SK-N-SH treated with all-trans-retinoic acid at 6 μM for 48 hours (cell line): ENCODE results near the gene MRRF.

Source experiments
- ATAC-seq: fragments of 200-7000 bp; cut with Tn5 transposase; 3 replicates; pipeline ENCODE4 v1.9.1; 2020; ENCODE audit warnings: mild to moderate bottlenecking, moderate library complexity
- BACH2 ChIP-seq: fragments of 250-450 bp; sonication (Bioruptor Pico); IDR thresholded peaks from 2 replicates; pipeline ENCODE4 v1.9.0; 2021; ENCODE audit warnings: mild to moderate bottlenecking, borderline replicate concordance
- CSDC2 ChIP-seq: fragments of 250-450 bp; sonication (Bioruptor Pico); IDR thresholded peaks from 2 replicates; pipeline ENCODE4 v1.5.0; 2020; ENCODE audit warnings: mild to moderate bottlenecking, moderate library complexity
- CSRNP3 ChIP-seq: fragments of 250-450 bp; sonication (Bioruptor Pico); IDR thresholded peaks from 2 replicates; pipeline ENCODE4 v1.5.1; 2021; ENCODE audit warnings: mild to moderate bottlenecking, moderate library complexity
- ESRRG ChIP-seq: fragments of 250-450 bp; sonication (Bioruptor Pico); IDR thresholded peaks from 2 replicates; pipeline ENCODE4 v1.6.1; 2021; ENCODE audit warnings: mild to moderate bottlenecking
- GLIS3 ChIP-seq: fragments of 250-450 bp; sonication (Bioruptor Pico); IDR thresholded peaks from 2 replicates; pipeline ENCODE4 v1.5.0; 2020; ENCODE audit warnings: mild to moderate bottlenecking, moderate library complexity
- ISL1 ChIP-seq: fragments of 250-450 bp; sonication (Bioruptor Pico); IDR thresholded peaks from 2 replicates; pipeline ENCODE4 v2.1.2; 2022; ENCODE audit warnings: mild to moderate bottlenecking, moderate library complexity
- OSR1 ChIP-seq: fragments of 250-450 bp; sonication (Bioruptor Pico); IDR thresholded peaks from 2 replicates; pipeline ENCODE4 v1.8.0; 2022; ENCODE audit warnings: moderate library complexity, mild to moderate bottlenecking, inconsistent platforms
- PPARA ChIP-seq: fragments of 250-450 bp; sonication (Bioruptor Pico); IDR thresholded peaks from 2 replicates; pipeline ENCODE4 v1.5.0; 2020; ENCODE audit warnings: mild to moderate bottlenecking, borderline replicate concordance
- RARB ChIP-seq: fragments of 250-450 bp; sonication (Bioruptor Pico); IDR thresholded peaks from 2 replicates; pipeline ENCODE4 v1.8.0; 2021; ENCODE audit warnings: mild to moderate bottlenecking, moderate library complexity
- SNAI2 ChIP-seq: fragments of 250-450 bp; sonication (Bioruptor Pico); IDR thresholded peaks from 2 replicates; pipeline ENCODE4 v1.5.0; 2020; ENCODE audit warnings: mild to moderate bottlenecking, moderate library complexity
- TOX ChIP-seq: fragments of 250-450 bp; sonication (Bioruptor Pico); IDR thresholded peaks from 2 replicates; pipeline ENCODE4 v1.8.0; 2021; ENCODE audit warnings: mild to moderate bottlenecking, moderate library complexity, borderline replicate concordance
- TSHZ2 ChIP-seq: fragments of 250-450 bp; sonication (Bioruptor Pico); IDR thresholded peaks from 2 replicates; pipeline ENCODE4 v1.5.0; 2020; ENCODE audit warnings: mild to moderate bottlenecking, moderate library complexity
- ZC3H10 ChIP-seq: fragments of 250-450 bp; sonication (Bioruptor Pico); IDR thresholded peaks from 2 replicates; pipeline ENCODE4 v1.5.1; 2021; ENCODE audit warnings: mild to moderate bottlenecking, moderate library complexity
- ZFP3 ChIP-seq: fragments of 250-450 bp; sonication (Bioruptor Pico); IDR thresholded peaks from 2 replicates; pipeline ENCODE4 v1.5.0; 2020; ENCODE audit warnings: mild to moderate bottlenecking, moderate library complexity
- ZFP30 ChIP-seq: fragments of 450-650 bp; formaldehyde crosslinking; IDR thresholded peaks from 2 replicates; pipeline ENCODE4 v1.5.0; 2022; ENCODE audit warnings: mild to moderate bottlenecking, moderate library complexity
- ZNF565 ChIP-seq: fragments of 450-650 bp; formaldehyde crosslinking; conservative IDR thresholded peaks from 2 replicates; pipeline ENCODE4 v1.5.0; 2020; ENCODE audit warnings: low read depth, mild to moderate bottlenecking, moderate library complexity
- ZNF70 ChIP-seq: fragments of 450-650 bp; formaldehyde crosslinking; IDR thresholded peaks from 2 replicates; pipeline ENCODE4 v1.5.0; 2020; ENCODE audit warnings: mild to moderate bottlenecking, moderate library complexity
- ZNF8 ChIP-seq: fragments of 450-650 bp; formaldehyde crosslinking; IDR thresholded peaks from 2 replicates; pipeline ENCODE4 v1.5.0; 2020; ENCODE audit warnings: mild to moderate bottlenecking, moderate library complexity
- TF ChIP-seq, protein P1 (sequence below): fragments of 250-450 bp; sonication (Bioruptor Pico); IDR thresholded peaks from 2 replicates; pipeline ENCODE4 v1.5.1; 2020; ENCODE audit warnings: low read depth, mild to moderate bottlenecking, moderate library complexity
- TF ChIP-seq, protein P2 (sequence below): fragments of 250-450 bp; sonication (Bioruptor Pico); IDR thresholded peaks from 2 replicates; pipeline ENCODE4 v1.8.0; 2020; ENCODE audit warnings: mild to moderate bottlenecking, moderate library complexity, borderline replicate concordance
- TF ChIP-seq, protein P3 (sequence below): fragments of 250-450 bp; sonication (Bioruptor Pico); IDR thresholded peaks from 2 replicates; pipeline ENCODE4 v1.8.0; 2021; ENCODE audit warnings: low read depth, mild to moderate bottlenecking, moderate library complexity, borderline replicate concordance

The MRRF gene

DNA sequence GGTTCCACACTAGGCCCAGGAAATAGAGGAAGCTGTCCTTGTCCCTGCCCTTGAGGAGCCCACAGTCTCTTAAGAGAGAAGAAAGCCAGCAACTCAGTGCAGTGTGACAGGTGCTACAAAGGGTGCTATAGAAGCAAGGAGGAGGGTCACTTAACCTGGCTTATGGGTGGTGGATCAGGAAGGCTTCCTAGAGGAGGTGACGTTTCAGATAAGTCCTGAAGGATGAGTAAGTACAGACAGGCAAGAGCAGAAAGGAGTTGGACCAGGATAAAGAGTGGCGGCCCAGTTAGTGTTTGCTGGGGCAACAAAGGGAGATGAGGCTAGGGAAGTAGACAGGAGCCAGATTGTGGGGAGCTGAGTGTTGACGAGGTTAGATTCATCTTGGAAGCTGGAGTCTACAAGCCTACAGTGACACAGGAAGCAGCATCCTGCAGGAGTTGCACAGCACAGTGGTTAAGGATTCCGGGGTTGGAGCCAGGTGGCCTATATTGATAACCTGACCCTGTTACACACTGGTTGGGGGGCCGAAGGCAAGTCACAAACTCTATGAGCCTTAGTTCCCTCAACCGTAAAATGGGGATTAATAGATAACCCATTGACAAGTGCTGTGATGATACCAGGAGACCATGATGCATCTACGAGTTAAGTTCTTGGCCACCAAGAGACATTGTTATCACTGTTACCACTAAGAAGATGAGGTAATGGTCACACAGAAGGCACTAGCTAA is 30.5 kb upstream of the MRRF start:
- no peak for TF ChIP-seq GLIS3 (CRISPR knock-in tag)
- TF ChIP-seq RARB (CRISPR knock-in tag) = no peak
- TF ChIP-seq ESRRG = no peak
- no peak for TF ChIP-seq TSHZ2 (CRISPR knock-in tag)
- TF ChIP-seq ISL1 (CRISPR knock-in tag) = no peak
- TF ChIP-seq, protein P1, sequence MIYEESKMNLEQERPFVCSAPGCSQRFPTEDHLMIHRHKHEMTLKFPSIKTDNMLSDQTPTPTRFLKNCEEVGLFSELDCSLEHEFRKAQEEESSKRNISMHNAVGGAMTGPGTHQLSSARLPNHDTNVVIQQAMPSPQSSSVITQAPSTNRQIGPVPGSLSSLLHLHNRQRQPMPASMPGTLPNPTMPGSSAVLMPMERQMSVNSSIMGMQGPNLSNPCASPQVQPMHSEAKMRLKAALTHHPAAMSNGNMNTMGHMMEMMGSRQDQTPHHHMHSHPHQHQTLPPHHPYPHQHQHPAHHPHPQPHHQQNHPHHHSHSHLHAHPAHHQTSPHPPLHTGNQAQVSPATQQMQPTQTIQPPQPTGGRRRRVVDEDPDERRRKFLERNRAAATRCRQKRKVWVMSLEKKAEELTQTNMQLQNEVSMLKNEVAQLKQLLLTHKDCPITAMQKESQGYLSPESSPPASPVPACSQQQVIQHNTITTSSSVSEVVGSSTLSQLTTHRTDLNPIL (CRISPR knock-in tag) = no peak
- no peak for TF ChIP-seq ZNF8
- no peak for TF ChIP-seq CSDC2 (CRISPR knock-in tag)
- no peak for TF ChIP-seq SNAI2 (CRISPR knock-in tag)
- TF ChIP-seq ZFP30 (CRISPR knock-in tag) = no peak
- ATAC-seq = no peak

DNA sequence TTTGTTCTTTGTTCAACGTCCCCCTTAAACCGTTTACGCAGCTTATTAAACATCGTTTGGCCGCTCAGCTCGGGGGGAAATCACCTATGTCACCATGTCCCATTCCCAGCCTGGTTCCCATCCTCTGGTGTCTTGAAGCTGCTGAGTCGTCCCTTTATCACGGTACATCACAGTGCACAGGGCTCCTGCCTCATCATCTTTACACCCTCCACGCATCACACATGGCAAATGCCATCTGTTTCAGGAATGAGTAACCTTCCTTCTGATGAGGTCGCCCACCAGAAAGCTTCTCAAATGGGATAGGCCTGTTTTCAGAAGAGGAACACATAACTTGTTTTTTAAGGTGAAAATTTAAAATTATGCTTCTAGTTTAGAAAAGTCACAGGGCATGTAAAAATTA is 28.0 kb upstream of the MRRF start:
- no peak; the same call in 2 of the 3 replicates for ATAC-seq
- no peak for TF ChIP-seq ZFP30 (CRISPR knock-in tag)
- no peak for TF ChIP-seq ZNF70 (CRISPR knock-in tag)
- TF ChIP-seq, protein P2, sequence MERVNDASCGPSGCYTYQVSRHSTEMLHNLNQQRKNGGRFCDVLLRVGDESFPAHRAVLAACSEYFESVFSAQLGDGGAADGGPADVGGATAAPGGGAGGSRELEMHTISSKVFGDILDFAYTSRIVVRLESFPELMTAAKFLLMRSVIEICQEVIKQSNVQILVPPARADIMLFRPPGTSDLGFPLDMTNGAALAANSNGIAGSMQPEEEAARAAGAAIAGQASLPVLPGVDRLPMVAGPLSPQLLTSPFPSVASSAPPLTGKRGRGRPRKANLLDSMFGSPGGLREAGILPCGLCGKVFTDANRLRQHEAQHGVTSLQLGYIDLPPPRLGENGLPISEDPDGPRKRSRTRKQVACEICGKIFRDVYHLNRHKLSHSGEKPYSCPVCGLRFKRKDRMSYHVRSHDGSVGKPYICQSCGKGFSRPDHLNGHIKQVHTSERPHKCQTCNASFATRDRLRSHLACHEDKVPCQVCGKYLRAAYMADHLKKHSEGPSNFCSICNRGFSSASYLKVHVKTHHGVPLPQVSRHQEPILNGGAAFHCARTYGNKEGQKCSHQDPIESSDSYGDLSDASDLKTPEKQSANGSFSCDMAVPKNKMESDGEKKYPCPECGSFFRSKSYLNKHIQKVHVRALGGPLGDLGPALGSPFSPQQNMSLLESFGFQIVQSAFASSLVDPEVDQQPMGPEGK (CRISPR knock-in tag) = no peak
- no peak for TF ChIP-seq OSR1
- TF ChIP-seq, protein P3, sequence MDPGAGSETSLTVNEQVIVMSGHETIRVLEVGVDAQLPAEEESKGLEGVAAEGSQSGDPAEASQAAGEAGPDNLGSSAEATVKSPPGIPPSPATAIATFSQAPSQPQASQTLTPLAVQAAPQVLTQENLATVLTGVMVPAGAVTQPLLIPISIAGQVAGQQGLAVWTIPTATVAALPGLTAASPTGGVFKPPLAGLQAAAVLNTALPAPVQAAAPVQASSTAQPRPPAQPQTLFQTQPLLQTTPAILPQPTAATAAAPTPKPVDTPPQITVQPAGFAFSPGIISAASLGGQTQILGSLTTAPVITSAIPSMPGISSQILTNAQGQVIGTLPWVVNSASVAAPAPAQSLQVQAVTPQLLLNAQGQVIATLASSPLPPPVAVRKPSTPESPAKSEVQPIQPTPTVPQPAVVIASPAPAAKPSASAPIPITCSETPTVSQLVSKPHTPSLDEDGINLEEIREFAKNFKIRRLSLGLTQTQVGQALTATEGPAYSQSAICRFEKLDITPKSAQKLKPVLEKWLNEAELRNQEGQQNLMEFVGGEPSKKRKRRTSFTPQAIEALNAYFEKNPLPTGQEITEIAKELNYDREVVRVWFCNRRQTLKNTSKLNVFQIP (CRISPR knock-in tag) = no peak
- no peak for TF ChIP-seq TSHZ2 (CRISPR knock-in tag)
- TF ChIP-seq TOX (CRISPR knock-in tag) = no peak
- no peak for TF ChIP-seq ZC3H10 (CRISPR knock-in tag)
- no peak for TF ChIP-seq BACH2
- TF ChIP-seq CSRNP3 (CRISPR knock-in tag) = no peak
- no peak for TF ChIP-seq ZFP3 (CRISPR knock-in tag)
- TF ChIP-seq ZNF8 = no peak
- TF ChIP-seq, protein P1 (CRISPR knock-in tag) = no peak
- no peak for TF ChIP-seq GLIS3 (CRISPR knock-in tag)
- TF ChIP-seq RARB (CRISPR knock-in tag) = no peak
- no peak for TF ChIP-seq ESRRG
- TF ChIP-seq PPARA (CRISPR knock-in tag) = no peak
- no peak for TF ChIP-seq ZNF565 (CRISPR knock-in tag)
- no peak for TF ChIP-seq CSDC2 (CRISPR knock-in tag)
- no peak for TF ChIP-seq ISL1 (CRISPR knock-in tag)
